Endothelial cell of umbilical vein (primary cell): Measurements from ENCODE around the gene ELMO1. TPM values are rescaled to one million over a fixed set of nuclear protein-coding genes. Genes with fewer than 3 reads are reported as not detected.

Experiments used
- BruUV-seq: library from RNA; stranded (reverse); fragments of 400-500 nt; replicated peaks from 2 replicates; lab custom pipeline; 2021; lab: Mats Ljungman, UMichigan
- CTCF ChIA-PET: fragments of 300-600, 350-600 bp; sonication (Branson Sonifier 250); formaldehyde crosslinking; loops from one replicate; lab custom pipeline; 2021; ENCODE audit warnings: antibody characterized with exemption, inconsistent platforms; lab: Charles Lee
- POLR2A ChIA-PET: fragments of 300-600, 350-600 bp; sonication (Branson Sonifier 250); formaldehyde crosslinking; loops from one replicate; lab custom pipeline; 2021; ENCODE audit warnings: antibody characterized with exemption, inconsistent platforms; lab: Charles Lee
- DNase-seq: peaks from one replicate; pipeline ENCODE4 v3.0.0-alpha.2; 2011; ENCODE audit warnings: low read depth, low spot score
- FAIRE-seq: peaks from 2 replicates; lab custom pipeline; 2011; peaks lifted over from hg19 to GRCh38; lab: Jason Lieb, UNC
- H2AFZ ChIP-seq: 2 replicates; pipeline ENCODE4 v1.6.0; 2012; ENCODE audit warnings: low read depth, low read length, control low read depth, inconsistent platforms
- H3K27ac ChIP-seq: 2 replicates; pipeline ENCODE4 v1.5.1; 2011; ENCODE audit warnings: low read depth, mild to moderate bottlenecking, control low read depth, low read length, moderate library complexity; ENCODE audit not compliant: insufficient read depth
- H3K27me3 ChIP-seq, 2 experiments: 2 replicates each; pipeline versions ENCODE4 v1.6.0 to v1.6.1; 2011; ENCODE audit warnings: low read length in 2 of 2, mixed read lengths in 1 of 2; ENCODE audit not compliant: control insufficient read depth in 2 of 2, insufficient read depth in 2 of 2
- H3K36me3 ChIP-seq, 2 experiments: 2 replicates in 1 of 2; 3 replicates in 1 of 2; pipeline ENCODE4 v1.5.1; 2011; ENCODE audit warnings: low read length in 2 of 2, mild to moderate bottlenecking in 1 of 2, moderate library complexity in 1 of 2; ENCODE audit not compliant: control insufficient read depth in 2 of 2, insufficient read depth in 2 of 2; ENCODE audit errors: extremely low read depth in 1 of 2
- H3K4me1 ChIP-seq: 3 replicates; pipeline ENCODE4 v1.5.1; 2011; ENCODE audit warnings: mild to moderate bottlenecking, low read length; ENCODE audit not compliant: control insufficient read depth, insufficient read depth; ENCODE audit errors: extremely low read depth
- H3K4me2 ChIP-seq: 2 replicates; pipeline ENCODE4 v1.6.1; 2011; ENCODE audit warnings: low read length, control low read depth, mixed read lengths; ENCODE audit not compliant: insufficient read depth
- H3K4me3 ChIP-seq, 3 experiments: fragments of 200-600 bp in 1 of 3; sonication (generic), shearing (Covaris generic) in 1 of 3; replicated peaks in 1 of 3; 2 replicates each; pipeline ENCODE4 v1.5.1; 2011 to 2016; ENCODE audit warnings: control low read depth in 3 of 3, low read length in 3 of 3, mild to moderate bottlenecking in 2 of 3, inconsistent platforms in 1 of 3, low read depth in 1 of 3, moderate library complexity in 1 of 3; ENCODE audit not compliant: insufficient read depth in 1 of 3
- H3K79me2 ChIP-seq: 2 replicates; pipeline ENCODE4 v1.6.0; 2012; ENCODE audit warnings: low read length, inconsistent platforms; ENCODE audit not compliant: control insufficient read depth, insufficient read depth
- H3K9ac ChIP-seq: replicated peaks from 2 replicates; pipeline ENCODE3; 2011; ENCODE audit warnings: low read length, control low read depth; ENCODE audit not compliant: insufficient read depth; ENCODE audit errors: extremely low read depth
- H3K9me1 ChIP-seq: replicated peaks from 3 replicates; pipeline ENCODE4 v1.6.0; 2011; ENCODE audit warnings: mild to moderate bottlenecking, low read length; ENCODE audit not compliant: control insufficient read depth, insufficient read depth; ENCODE audit errors: extremely low read depth
- H3K9me3 ChIP-seq: replicated peaks from 2 replicates; pipeline ENCODE4 v1.5.1; 2012; ENCODE audit warnings: low read length, inconsistent platforms; ENCODE audit not compliant: control insufficient read depth, insufficient read depth
- H4K20me1 ChIP-seq: replicated peaks from 2 replicates; pipeline ENCODE3; 2011; ENCODE audit warnings: mild to moderate bottlenecking, low read length; ENCODE audit not compliant: control insufficient read depth, insufficient read depth; ENCODE audit errors: extremely low read depth
- EZH2 ChIP-seq: IDR thresholded peaks from 2 replicates; pipeline ENCODE4 v1.6.1; 2012; ENCODE audit warnings: borderline replicate concordance, low read depth, mild to moderate bottlenecking, moderate library complexity, low read length, inconsistent platforms; ENCODE audit not compliant: severe bottlenecking
- FOS ChIP-seq: IDR thresholded peaks from 2 replicates; pipeline ENCODE4 v1.6.1; 2011; ENCODE audit warnings: mild to moderate bottlenecking, low read length, moderate library complexity, borderline replicate concordance; ENCODE audit not compliant: insufficient read depth
- GATA2 ChIP-seq: IDR thresholded peaks from 2 replicates; pipeline ENCODE4 v1.7.0; 2011; ENCODE audit warnings: low read depth, mild to moderate bottlenecking, moderate library complexity, mixed read lengths, low read length; ENCODE audit not compliant: insufficient read length, insufficient read depth
- JUN ChIP-seq: IDR thresholded peaks from 2 replicates; pipeline ENCODE4 v1.6.1; 2011; ENCODE audit warnings: borderline replicate concordance, low read depth; ENCODE audit not compliant: insufficient read length, insufficient read depth
- MAX ChIP-seq: IDR thresholded peaks from 2 replicates; pipeline ENCODE4 v1.6.1; 2011; ENCODE audit not compliant: insufficient read depth, insufficient read length
- MYC ChIP-seq: IDR thresholded peaks from one replicate; pipeline ENCODE4 v1.6.1; 2011; ENCODE audit warnings: mild to moderate bottlenecking, low read depth, low read length
- POLR2A ChIP-seq: IDR thresholded peaks from 2 replicates; pipeline ENCODE4 v1.6.1; 2012; ENCODE audit warnings: low read depth, mild to moderate bottlenecking, control low read depth, low read length
- POLR2AphosphoS5 ChIP-seq: IDR thresholded peaks from 2 replicates; pipeline ENCODE4 v1.6.1; 2012; ENCODE audit warnings: low read depth, mild to moderate bottlenecking, control low read depth, low read length, moderate library complexity; ENCODE audit not compliant: insufficient read depth
- dilution Hi-C: fragments of 300-500 bp; cut with MboI; formaldehyde crosslinking; loops from one replicate; pipeline ENCODE4 v1.15.0; 2019; ENCODE audit warnings: low sequenced_read_pairs; ENCODE audit not compliant: extremely low pct_ligation_motif_present
- intact Hi-C: fragments of 100-400 bp; cut with micrococcal nuclease; formaldehyde crosslinking; loops from one replicate; pipeline ENCODE4 v1.10.0; 2022
- polyA plus RNA-seq, 4 experiments: library from polyadenylated mRNA; depleted of rRNA in 3 of 4; stranded (reverse) in 3 of 4; unstranded in 1 of 4; fragments of >200 nt; gene quantifications; 2 replicates each; pipeline versions ENCODE4 v1.2.1 to v1.2.3, GENCODE V29; 2011 to 2012; ENCODE audit warnings: missing spikeins in 1 of 4
- total RNA-seq: library from RNA; stranded (reverse); gene quantifications from 2 replicates; pipeline ENCODE4 v1.2.3, GENCODE V29; 2021
- TF ChIP-seq, protein P1 (sequence below), 2 donors: IDR thresholded peaks; 1 replicate in 1 of 2; 2 replicates in 1 of 2; pipeline ENCODE4 v1.5.1; 2011; ENCODE audit warnings: low read length in 2 of 2, mild to moderate bottlenecking in 2 of 2, moderate library complexity in 2 of 2, control low read depth in 1 of 2, inconsistent platforms in 1 of 2, low read depth in 1 of 2; ENCODE audit not compliant: insufficient read depth in 1 of 2; ENCODE audit errors: extremely low read depth in 1 of 2

ELMO1 gene
- total and polyA plus RNA-seq, 2 donors (not counting 3 experiments of a cell fraction or from before 2014, with no cell fraction given): 17.0 to 30.6 TPM

DNA sequence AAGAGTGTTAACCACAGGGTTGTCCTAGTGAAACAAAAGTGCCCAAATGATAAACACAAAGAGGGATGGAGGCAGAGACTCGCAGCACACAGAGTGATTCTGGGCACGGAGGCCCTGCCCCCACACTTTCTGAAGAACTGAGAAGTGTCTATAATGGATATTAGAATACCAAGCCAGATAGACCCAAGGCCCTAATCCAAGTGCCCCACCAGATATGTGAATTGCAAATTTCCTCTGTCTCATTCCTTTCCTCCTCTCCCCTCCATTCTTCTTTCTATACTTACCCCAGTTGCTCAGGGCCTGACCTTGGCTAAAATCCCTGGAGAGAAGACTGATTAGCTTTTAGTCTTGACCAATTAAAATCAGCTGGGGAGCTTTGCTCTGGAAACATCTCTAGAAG is 617.6 kb downstream of the ELMO1 start:
- intact Hi-C loops: no loop called here
- Histone ChIP-seq H3K9me1 (no peaks in the 10 kb centered on the region), H3K79me2 (no peaks in the 10 kb centered on the region), H3K27ac (no peak overlapping the region), H3K9ac (no peak overlapping the region), H3K4me3 (no peak overlapping the region), H3K4me2 (no peak overlapping the region), H3K36me3 (no peaks in the 10 kb centered on the region), H4K20me1 (no peaks in the 10 kb centered on the region), H2AFZ (no peak overlapping the region), H3K9me3 (no peaks in the 10 kb centered on the region), H3K27me3 (no peaks in the 10 kb centered on the region), H3K4me1 (no peaks in the 10 kb centered on the region)
- no peak for FAIRE-seq
- ChIA-PET POLR2A (no interaction called here), CTCF (no interaction called here)
- no peak for DNase-seq
- dilution Hi-C loops: no loop called here
- TF ChIP-seq MAX: no peak
- no peak for TF ChIP-seq EZH2
- TF ChIP-seq FOS: no peak
- TF ChIP-seq JUN: no peak
- TF ChIP-seq MYC: no peak
- no peak for TF ChIP-seq POLR2A
- TF ChIP-seq GATA2: no peak
- TF ChIP-seq, protein P1, sequence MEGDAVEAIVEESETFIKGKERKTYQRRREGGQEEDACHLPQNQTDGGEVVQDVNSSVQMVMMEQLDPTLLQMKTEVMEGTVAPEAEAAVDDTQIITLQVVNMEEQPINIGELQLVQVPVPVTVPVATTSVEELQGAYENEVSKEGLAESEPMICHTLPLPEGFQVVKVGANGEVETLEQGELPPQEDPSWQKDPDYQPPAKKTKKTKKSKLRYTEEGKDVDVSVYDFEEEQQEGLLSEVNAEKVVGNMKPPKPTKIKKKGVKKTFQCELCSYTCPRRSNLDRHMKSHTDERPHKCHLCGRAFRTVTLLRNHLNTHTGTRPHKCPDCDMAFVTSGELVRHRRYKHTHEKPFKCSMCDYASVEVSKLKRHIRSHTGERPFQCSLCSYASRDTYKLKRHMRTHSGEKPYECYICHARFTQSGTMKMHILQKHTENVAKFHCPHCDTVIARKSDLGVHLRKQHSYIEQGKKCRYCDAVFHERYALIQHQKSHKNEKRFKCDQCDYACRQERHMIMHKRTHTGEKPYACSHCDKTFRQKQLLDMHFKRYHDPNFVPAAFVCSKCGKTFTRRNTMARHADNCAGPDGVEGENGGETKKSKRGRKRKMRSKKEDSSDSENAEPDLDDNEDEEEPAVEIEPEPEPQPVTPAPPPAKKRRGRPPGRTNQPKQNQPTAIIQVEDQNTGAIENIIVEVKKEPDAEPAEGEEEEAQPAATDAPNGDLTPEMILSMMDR (IDR thresholded peaks at IDR 0.05; ENCODE audit: extremely low read depth in 1 of 2, insufficient read depth in 1 of 2, low read depth in 1 of 2, low read length in 2 of 2): no peak
- no peak for TF ChIP-seq POLR2AphosphoS5
- BruUV-seq: no TSS peak
